HG02678 (cell line): ENCODE data around the gene CHMP6.

Experiments
- ATAC-seq: cut with Tn5 transposase; IDR thresholded peaks from one replicate; pipeline ENCODE4 v1.9.1; 2021; ENCODE audit warnings: mild to moderate bottlenecking, moderate library complexity; ENCODE audit not compliant: unreplicated experiment

Gene CHMP6

GRCh38 chr17:80992077-80992947 is 671 bp downstream of the CHMP6 start:
- ATAC-seq, result peak; percentile 17

GRCh38 chr17:80992948-80993624 is 1.4 kb downstream of the CHMP6 start:
- ATAC-seq, result no peak

GRCh38 chr17:80995131-80995530 is 3.5 kb downstream of the CHMP6 start:
- ATAC-seq, result no peak

GRCh38 chr17:80996422-80997305 is 5.0 kb downstream of the CHMP6 start:
- no peak for ATAC-seq

- ATAC-seq, result no peak
These were observed 5.9 kb downstream of the CHMP6 start for GRCh38 chr17:80997424-80998117.

GRCh38 chr17:80998118-80998747 is 6.6 kb downstream of the CHMP6 start:
- no peak for ATAC-seq

- no peak for ATAC-seq
These were observed 7.3 kb downstream of the CHMP6 start for GRCh38 chr17:80998748-80999535.

GRCh38 chr17:80999536-81000333 is 8.1 kb downstream of the CHMP6 start:
- no peak for ATAC-seq

- ATAC-seq, result no peak
These were observed 8.6 kb downstream of the CHMP6 start for GRCh38 chr17:81000334-81000630.

- ATAC-seq, result no peak
These were observed 9.2 kb downstream of the CHMP6 start for GRCh38 chr17:81000631-81001357.

- no peak for ATAC-seq
These were observed 10.4 kb downstream of the CHMP6 start for GRCh38 chr17:81002013-81002384.

GRCh38 chr17:81002409-81003361 is 11.0 kb downstream of the CHMP6 start:
- ATAC-seq, result no peak

GRCh38 chr17:81003711-81004475 is 12.3 kb downstream of the CHMP6 start:
- no peak for ATAC-seq

- no peak for ATAC-seq
These were observed 15.2 kb downstream of the CHMP6 start for GRCh38 chr17:81006891-81007290.

- ATAC-seq, result no peak
These were observed 16.5 kb downstream of the CHMP6 start for GRCh38 chr17:81008140-81008539.

GRCh38 chr17:81009136-81009535 is 17.5 kb downstream of the CHMP6 start:
- ATAC-seq, result no peak
